ENCODE measurements around the gene MUC4. TPM values are rescaled to one million over a fixed set of nuclear protein-coding genes. Genes with fewer than 3 reads are reported as not detected.

Gene MUC4
- total and polyA plus RNA-seq, 9 of the 15 experiments (the other 6 are each of a cell fraction or from before 2014, with no cell fraction given), result under 0.01 to 0.21 (median 0.10) TPM; not detected in 4

- intact Hi-C loops (cut with micrococcal nuclease), result no loop called here
- no peak for FAIRE-seq
- H3K27ac ChIP-seq (ENCODE audit: extremely low read depth, low read depth, low read length), result no peak overlapping the region
- TF ChIP-seq KDM5B (IDR thresholded peaks at IDR 0.05; ENCODE audit: insufficient replicate concordance, low read depth, low read length), result no peak
- TF ChIP-seq SFPQ (IDR thresholded peaks at IDR 0.05; ENCODE audit: low read depth, low read length), result no peak
- TF ChIP-seq ZNF512 (tag; IDR thresholded peaks at IDR 0.05), result no peak
- TF ChIP-seq FOXJ3 (CRISPR knock-in tag; IDR thresholded peaks at IDR 0.05), result no peak
- TF ChIP-seq ZNF551 (CRISPR knock-in tag; IDR thresholded peaks at IDR 0.05), result no peak
- TF ChIP-seq FOS (IDR thresholded peaks at IDR 0.05; ENCODE audit: extremely low read depth, insufficient read length), result no peak
- TF ChIP-seq DNMT1 (IDR thresholded peaks at IDR 0.05), result no peak
- ATAC-seq, result no peak
- H3K9ac ChIP-seq (ENCODE audit: insufficient read depth in 1 of 2, low read depth in 2 of 2, low read length in 2 of 2), result no peak overlapping the region
- ChIA-PET CTCF (ENCODE audit: low intra/inter-chr PET ratio) (no interaction called here), POLR2A (interaction anchor here (0.7 to 1.0 kb wide), 2 partner anchors 13 to 508 kb away, joined by 3 to 4 read pairs; no protein-coding TSS in a partner anchor)
- H3K9me3 ChIP-seq (replicated peaks; ENCODE audit: control insufficient read depth, insufficient read depth, low read depth, low read length), result no peaks in the 10 kb centered on the region
- in situ Hi-C loops (cut with MboI), result no loop called here
- H3K4me1 ChIP-seq (replicated peaks in 1 of 2; ENCODE audit: control insufficient read depth in 2 of 2, insufficient read depth in 2 of 2, low read length in 2 of 2), result peaks cover 0 to 3% of the 10 kb centered on the region in 2 experiments; a peak in 2 of 5 replicates
- H4K20me1 ChIP-seq (replicated peaks; ENCODE audit: control insufficient read depth, insufficient read depth, low read length), result peaks cover 4% of the 10 kb centered on the region; the same call in 1 of the 2 replicates
- DNase-seq (ENCODE audit: extremely low read depth in 1 of 4, low spot score in 3 of 4), result no peak
- peaks cover 26 to 74% of the 10 kb centered on the region in 2 experiments; a peak in 4 of 5 replicates for H3K27me3 ChIP-seq (ENCODE audit: control insufficient read depth in 2 of 2, insufficient read depth in 2 of 2, low read length in 2 of 2)
- 9% methylated on average over 23 of the region's 24 CpGs for WGBS (ENCODE audit: insufficient coverage, low coverage, missing lambda C conversion rate)
- H3K9me1 ChIP-seq (ENCODE audit: control insufficient read depth, insufficient read depth, low read length), result no peaks in the 10 kb centered on the region
- no peak overlapping the region for H3K4me3 ChIP-seq
- H3K4me2 ChIP-seq (ENCODE audit: insufficient read depth, low read length), result no peak overlapping the region
- no TSS peak for BruUV-seq (replicated peaks)
- no peaks in the 10 kb centered on the region for H3K36me3 ChIP-seq (ENCODE audit: control insufficient read depth, insufficient read depth, low read length)
- H3K79me2 ChIP-seq (ENCODE audit: control insufficient read depth, insufficient read depth, low read length), result no peaks in the 10 kb centered on the region
- no peak overlapping the region for H2AFZ ChIP-seq (ENCODE audit: low read depth, low read length)
These were observed 51.2 kb downstream of the MUC4 start for GRCh38 chr3:195760345-195761122.

All from K562 (cell line).